ENCODE data around the gene GPHN.
A peak's percentile ranks its signal among the peaks of the same experiment; 100 is the strongest.

The GPHN gene

GRCh38 chr14:67170660-67171059 is 662.7 kb downstream of the GPHN start:
- Mint-ChIP-seq H3K9me3 (peaks cover 22% of the 10 kb centered on the region), H3K4me3 (no peak overlapping the region), H3K27ac (no peak overlapping the region), H3K27me3 (no peaks in the 10 kb centered on the region), H3K4me1 (no peaks in the 10 kb centered on the region), H3K36me3 (peaks cover 3% of the 10 kb centered on the region)
- CTCF ChIA-PET: interaction anchor here (0.7 kb wide), 1 partner anchor 17 kb away, joined by 3 read pairs; no protein-coding TSS in a partner anchor
- no peak for DNase-seq

- Mint-ChIP-seq H3K27me3 (no peaks in the 10 kb centered on the region), H3K36me3 (peaks cover 3% of the 10 kb centered on the region), H3K27ac (no peak overlapping the region), H3K9me3 (peaks cover 29% of the 10 kb centered on the region), H3K4me3 (no peak overlapping the region), H3K4me1 (no peaks in the 10 kb centered on the region)
- DNase-seq: no peak
- CTCF ChIA-PET: no interaction called here
Observed at GRCh38 chr14:67172056-67172455, 664.1 kb downstream of the GPHN start.

- H3K36me3 Mint-ChIP-seq: peaks cover 7% of the 10 kb centered on the region
- CTCF ChIA-PET: no interaction called here
Observed at GRCh38 chr14:67172520-67172919, 664.6 kb downstream of the GPHN start.

DNA sequence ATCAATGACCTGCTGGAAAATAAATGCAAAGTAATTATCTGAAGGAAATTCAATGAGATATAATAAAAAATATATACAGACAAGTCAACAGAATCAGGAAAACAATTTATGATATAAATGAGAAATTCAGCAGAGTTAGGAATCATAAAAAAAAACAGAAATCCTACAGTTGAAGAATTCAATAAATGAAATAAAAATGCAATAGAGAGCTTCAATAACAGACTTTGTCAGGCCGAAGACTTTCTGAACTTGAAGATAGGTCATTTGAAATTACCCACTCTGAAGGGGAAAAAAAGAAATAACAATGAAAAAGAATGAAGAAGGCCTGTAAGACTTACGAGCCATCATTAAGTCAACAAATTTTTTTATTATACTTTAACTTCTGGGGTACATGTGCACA is 665.8 kb downstream of the GPHN start:
- no peaks in the 10 kb centered on the region for H3K4me1 Mint-ChIP-seq
- H3K9me3 Mint-ChIP-seq: peaks cover 38% of the 10 kb centered on the region
- H3K36me3 Mint-ChIP-seq: peaks cover 7% of the 10 kb centered on the region
- DNase-seq: no peak
- no peaks in the 10 kb centered on the region for H3K27me3 Mint-ChIP-seq
- H3K4me3 Mint-ChIP-seq: no peak overlapping the region
- no peak overlapping the region for H3K27ac Mint-ChIP-seq
- CTCF ChIA-PET: no interaction called here

More at GRCh38 chr14:67172520-67172919, 664.6 kb downstream of the GPHN start:
- Mint-ChIP-seq H3K27ac (no peak overlapping the region), H3K27me3 (no peaks in the 10 kb centered on the region), H3K4me3 (no peak overlapping the region), H3K9me3 (peaks cover 33% of the 10 kb centered on the region), H3K4me1 (no peaks in the 10 kb centered on the region)
- DNase-seq: no peak

DNA sequence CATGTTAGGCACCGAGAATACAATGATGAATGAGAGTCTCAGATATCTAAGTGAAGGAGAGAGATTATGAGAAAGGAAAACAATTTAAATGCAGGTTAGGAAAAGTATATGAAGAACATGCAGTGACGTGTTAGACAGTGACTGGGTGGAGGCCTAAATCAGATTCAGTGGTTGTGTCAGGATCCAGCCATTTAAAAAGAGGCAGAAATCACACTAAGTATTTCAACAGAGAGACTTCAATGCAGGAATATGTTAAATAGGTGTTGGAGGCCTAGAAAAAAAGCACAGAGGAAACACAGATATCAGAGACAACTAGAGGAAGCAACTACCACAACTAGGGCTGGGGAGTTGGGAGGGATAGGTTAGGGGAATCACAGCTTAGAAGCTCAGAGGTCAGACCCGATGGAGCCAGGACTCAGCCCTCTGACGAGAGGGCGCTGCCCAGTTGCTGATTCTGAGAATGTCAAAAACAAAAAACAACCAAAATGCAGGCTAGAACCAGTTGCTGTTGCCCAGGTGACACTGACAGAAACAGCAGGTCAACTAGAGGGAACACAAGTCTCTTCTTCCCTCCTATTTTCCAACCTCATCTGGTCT is 678.3 kb downstream of the GPHN start:
- H3K4me1 Mint-ChIP-seq: peaks cover 12% of the 10 kb centered on the region
- no peak overlapping the region for H3K4me3 Mint-ChIP-seq
- H3K36me3 Mint-ChIP-seq: no peaks in the 10 kb centered on the region
- DNase-seq: peak; percentile 25
- no peaks in the 10 kb centered on the region for H3K27me3 Mint-ChIP-seq
- CTCF ChIA-PET: interaction anchor here (1.0 to 1.5 kb wide), 3 partner anchors 20 to 99 kb away, joined by 3 to 4 read pairs (median 4); no protein-coding TSS in a partner anchor
- no peaks in the 10 kb centered on the region for H3K9me3 Mint-ChIP-seq
- no peak overlapping the region for H3K27ac Mint-ChIP-seq

GRCh38 chr14:67186789-67187584 is 679.0 kb downstream of the GPHN start:
- Mint-ChIP-seq H3K9me3 (no peaks in the 10 kb centered on the region), H3K27ac (no peak overlapping the region), H3K36me3 (no peaks in the 10 kb centered on the region), H3K4me3 (no peak overlapping the region), H3K4me1 (peaks cover 12% of the 10 kb centered on the region), H3K27me3 (no peaks in the 10 kb centered on the region)
- CTCF ChIA-PET: interaction anchor here (0.9 to 1.5 kb wide), 4 partner anchors 16 to 99 kb away, joined by 3 to 4 read pairs (median 4); no protein-coding TSS in a partner anchor
- no peak for DNase-seq

DNA sequence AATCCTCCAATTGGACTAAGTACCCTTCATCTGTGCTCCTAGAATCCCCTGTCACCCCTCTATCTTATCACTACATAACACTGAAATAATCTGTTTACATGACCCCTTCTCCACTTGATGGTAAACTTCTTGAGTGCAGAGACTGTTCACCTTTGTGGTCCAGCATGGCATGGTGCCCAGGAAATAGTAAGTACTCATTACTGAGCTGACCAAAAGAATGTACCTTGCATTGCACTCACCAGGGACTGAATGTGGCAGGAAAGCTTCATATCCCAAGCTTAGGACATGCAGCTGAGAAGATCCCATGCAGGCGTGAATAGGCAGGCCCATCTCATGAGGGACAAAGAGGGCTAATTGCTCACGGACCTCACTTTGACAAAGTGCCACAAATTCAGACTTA is 679.9 kb downstream of the GPHN start:
- Mint-ChIP-seq H3K9me3 (no peaks in the 10 kb centered on the region), H3K27me3 (no peaks in the 10 kb centered on the region), H3K4me3 (no peak overlapping the region), H3K27ac (no peak overlapping the region), H3K36me3 (no peaks in the 10 kb centered on the region), H3K4me1 (peaks cover 12% of the 10 kb centered on the region)
- CTCF ChIA-PET: interaction anchor here (0.9 to 1.5 kb wide), 2 partner anchors 17 to 21 kb away, joined by 3 to 4 read pairs; no protein-coding TSS in a partner anchor
- no peak for DNase-seq

GRCh38 chr14:67188326-67188725 is 680.4 kb downstream of the GPHN start:
- H3K27ac Mint-ChIP-seq: no peak overlapping the region
- no peak for DNase-seq
- peaks cover 12% of the 10 kb centered on the region for H3K4me1 Mint-ChIP-seq
- H3K36me3 Mint-ChIP-seq: no peaks in the 10 kb centered on the region
- H3K9me3 Mint-ChIP-seq: no peaks in the 10 kb centered on the region
- CTCF ChIA-PET: no interaction called here
- no peaks in the 10 kb centered on the region for H3K27me3 Mint-ChIP-seq
- no peak overlapping the region for H3K4me3 Mint-ChIP-seq

- Mint-ChIP-seq H3K4me1 (peaks cover 12% of the 10 kb centered on the region), H3K36me3 (no peaks in the 10 kb centered on the region), H3K27me3 (no peaks in the 10 kb centered on the region), H3K27ac (no peak overlapping the region), H3K4me3 (no peak overlapping the region), H3K9me3 (no peaks in the 10 kb centered on the region)
- CTCF ChIA-PET: interaction anchor here (0.5 to 1.1 kb wide), 2 partner anchors 40 to 95 kb away, joined by 3 to 4 read pairs; no protein-coding TSS in a partner anchor
- no peak for DNase-seq
Observed at GRCh38 chr14:67191768-67192290, 683.9 kb downstream of the GPHN start.

GRCh38 chr14:67192366-67192765 is 684.4 kb downstream of the GPHN start:
- H3K27ac Mint-ChIP-seq: no peak overlapping the region
- CTCF ChIA-PET: interaction anchor here (0.5 to 1.1 kb wide), 2 partner anchors 39 to 94 kb away, joined by 3 to 4 read pairs; no protein-coding TSS in a partner anchor

GRCh38 chr14:67195279-67195678 is 687.3 kb downstream of the GPHN start:
- Mint-ChIP-seq H3K36me3 (no peaks in the 10 kb centered on the region), H3K4me1 (peaks cover 8% of the 10 kb centered on the region), H3K4me3 (no peak overlapping the region), H3K27me3 (peaks cover 7% of the 10 kb centered on the region), H3K9me3 (no peaks in the 10 kb centered on the region), H3K27ac (no peak overlapping the region)
- no peak for DNase-seq
- CTCF ChIA-PET: interaction anchor here (1.3 kb wide), 1 partner anchor 43 kb away, joined by 3 read pairs; no protein-coding TSS in a partner anchor

More at GRCh38 chr14:67192366-67192765, 684.4 kb downstream of the GPHN start:
- Mint-ChIP-seq H3K27me3 (no peaks in the 10 kb centered on the region), H3K4me1 (peaks cover 16% of the 10 kb centered on the region), H3K9me3 (no peaks in the 10 kb centered on the region), H3K4me3 (no peak overlapping the region), H3K36me3 (no peaks in the 10 kb centered on the region)
- DNase-seq: no peak

- H3K9me3 Mint-ChIP-seq: no peaks in the 10 kb centered on the region
- H3K36me3 Mint-ChIP-seq: no peaks in the 10 kb centered on the region
- peaks cover 7% of the 10 kb centered on the region for H3K27me3 Mint-ChIP-seq
- no peak overlapping the region for H3K27ac Mint-ChIP-seq
- H3K4me1 Mint-ChIP-seq: peaks cover 8% of the 10 kb centered on the region
- no peak for DNase-seq
- H3K4me3 Mint-ChIP-seq: no peak overlapping the region
- CTCF ChIA-PET: no interaction called here
Observed at GRCh38 chr14:67199016-67199415, 691.1 kb downstream of the GPHN start.

DNA sequence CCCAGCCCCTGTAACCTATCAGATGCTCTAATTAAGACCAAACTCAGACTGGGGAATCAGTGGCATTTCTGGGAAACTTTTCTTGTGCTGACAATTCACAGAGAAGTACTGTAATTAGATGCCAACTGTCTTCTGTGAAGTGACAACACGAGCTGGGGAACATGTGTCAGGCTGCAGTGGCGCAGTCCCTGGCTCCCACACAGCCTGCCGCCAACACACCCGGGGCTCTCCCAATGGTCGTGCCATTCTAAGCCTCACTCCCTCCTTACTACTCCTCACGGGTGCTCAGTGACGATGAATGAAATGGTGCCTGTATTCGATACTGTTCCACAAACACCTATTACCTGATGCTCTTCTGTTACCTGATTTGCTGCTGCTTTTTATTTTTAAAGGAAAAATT is 699.9 kb downstream of the GPHN start:
- Mint-ChIP-seq H3K4me3 (no peak overlapping the region), H3K27ac (no peak overlapping the region), H3K9me3 (no peaks in the 10 kb centered on the region), H3K36me3 (no peaks in the 10 kb centered on the region), H3K4me1 (no peaks in the 10 kb centered on the region), H3K27me3 (peaks cover 4% of the 10 kb centered on the region)
- CTCF ChIA-PET: no interaction called here
- DNase-seq: no peak

- Mint-ChIP-seq H3K27me3 (peaks cover 17% of the 10 kb centered on the region), H3K9me3 (no peaks in the 10 kb centered on the region), H3K36me3 (no peaks in the 10 kb centered on the region), H3K4me3 (no peak overlapping the region), H3K4me1 (no peaks in the 10 kb centered on the region), H3K27ac (no peak overlapping the region)
- CTCF ChIA-PET: no interaction called here
- DNase-seq: no peak
Observed at GRCh38 chr14:67218126-67218525, 710.2 kb downstream of the GPHN start.

Data from activated naive CD4-positive, alpha-beta T cell treated with anti-CD3 and anti-CD28 coated beads, Interleukin-2, amount 10 ng/mL, durations not matched to agents 7 days and 5 days (primary cell).